Keratinocyte (primary cell): ENCODE results near the gene TBC1D3. TPM values are rescaled to one million over a fixed set of nuclear protein-coding genes. Genes with fewer than 3 reads are reported as not detected.
"Not testable (repeated sequence)": the region's sequence is repeated elsewhere in the genome, so short reads cannot be mapped to it uniquely, and the experiment has no call there.

Experiments
- DNase-seq: peaks from one replicate; pipeline ENCODE4 v3.0.0-alpha.2; 2011; ENCODE audit warnings: low read depth, missing footprints, low spot score
- FAIRE-seq: peaks from 2 replicates; lab custom pipeline; 2011; peaks lifted over from hg19 to GRCh38; lab: Jason Lieb, UNC
- H2AFZ ChIP-seq: 2 replicates; pipeline ENCODE4 v1.6.0; 2012; ENCODE audit warnings: low read length, control low read depth, inconsistent platforms; ENCODE audit not compliant: control insufficient read depth
- H3K27ac ChIP-seq: 2 replicates; pipeline ENCODE4 v1.5.1; 2011; ENCODE audit warnings: low read length; ENCODE audit not compliant: control insufficient read depth, insufficient read depth
- H3K27me3 ChIP-seq: 3 replicates; pipeline ENCODE4 v1.6.0; 2011; ENCODE audit warnings: low read length; ENCODE audit not compliant: control insufficient read depth, insufficient read depth; ENCODE audit errors: extremely low read depth
- H3K36me3 ChIP-seq, 2 experiments: 2 replicates in 1 of 2; 3 replicates in 1 of 2; pipeline ENCODE4 v1.5.1; 2011; ENCODE audit warnings: low read length in 2 of 2, mild to moderate bottlenecking in 1 of 2; ENCODE audit not compliant: control insufficient read depth in 2 of 2, insufficient read depth in 2 of 2; ENCODE audit errors: extremely low read depth in 1 of 2
- H3K4me1 ChIP-seq: 3 replicates; pipeline ENCODE4 v1.5.1; 2011; ENCODE audit warnings: low read length; ENCODE audit not compliant: control insufficient read depth, insufficient read depth; ENCODE audit errors: extremely low read depth
- H3K4me2 ChIP-seq: 3 replicates; pipeline ENCODE4 v1.6.0; 2011; ENCODE audit warnings: low read depth, low read length; ENCODE audit not compliant: control insufficient read depth, insufficient read depth; ENCODE audit errors: extremely low read depth
- H3K4me3 ChIP-seq, 3 experiments: fragments of 200-600 bp in 1 of 3; sonication (generic) in 1 of 3; 2 replicates in 2 of 3; 3 replicates in 1 of 3; pipeline ENCODE4 v1.5.1; 2011 to 2016; ENCODE audit warnings: low read length in 3 of 3, mild to moderate bottlenecking in 3 of 3, control low read depth in 2 of 3, inconsistent platforms in 1 of 3, low read depth in 1 of 3, mixed read lengths in 1 of 3, mixed run types in 1 of 3, moderate library complexity in 1 of 3; ENCODE audit not compliant: control insufficient read depth in 2 of 3, insufficient read depth in 2 of 3; ENCODE audit errors: extremely low read depth in 1 of 3
- H3K79me2 ChIP-seq: 2 replicates; pipeline ENCODE4 v1.6.0; 2012; ENCODE audit warnings: low read length; ENCODE audit not compliant: control insufficient read depth, insufficient read depth
- H3K9ac ChIP-seq: 3 replicates; pipeline ENCODE4 v1.6.0; 2011; ENCODE audit warnings: low read length; ENCODE audit not compliant: control insufficient read depth, insufficient read depth; ENCODE audit errors: extremely low read depth
- H3K9me1 ChIP-seq: 3 replicates; pipeline ENCODE4 v1.6.0; 2011; ENCODE audit warnings: low read length; ENCODE audit not compliant: control insufficient read depth, insufficient read depth; ENCODE audit errors: extremely low read depth
- H3K9me3 ChIP-seq: 2 replicates; pipeline ENCODE4 v1.5.1; 2012; ENCODE audit warnings: low read depth, low read length; ENCODE audit not compliant: control insufficient read depth
- H4K20me1 ChIP-seq: 3 replicates; pipeline ENCODE4 v1.6.0; 2011; ENCODE audit warnings: low read length; ENCODE audit not compliant: control insufficient read depth, insufficient read depth; ENCODE audit errors: extremely low read depth
- dilution Hi-C: fragments of 300-500 bp; cut with MboI; formaldehyde crosslinking; loops from one replicate; pipeline ENCODE4 v1.7.0; 2020; ENCODE audit warnings: low sequenced_read_pairs; ENCODE audit not compliant: extremely low pct_ligation_motif_present
- polyA plus RNA-seq, 5 experiments: library from polyadenylated mRNA; depleted of rRNA in 3 of 5; stranded (reverse) in 3 of 5; stranded (forward) in 1 of 5; unstranded in 1 of 5; fragments of >200 nt; gene quantifications; 1 replicate in 1 of 5; 2 replicates in 3 of 5; 3 replicates in 1 of 5; pipeline versions ENCODE4 v1.2.1 to v1.2.3, GENCODE V29; 2011 to 2012; ENCODE audit warnings: missing spikeins in 2 of 5, low read depth in 1 of 5, low replicate concordance in 1 of 5
- small RNA-seq, 3 experiments: library from RNA; depleted of rRNA; stranded (forward); fragments of <200 nt; gene quantifications; one replicate each; pipeline ENCODE3, GENCODE V24; 2012; ENCODE audit warnings: low read depth in 3 of 3, low replicate concordance in 1 of 3; ENCODE audit not compliant: insufficient read length in 3 of 3

The TBC1D3 gene
- polyA plus RNA-seq, 1 donor (not counting 4 experiments of a cell fraction or from before 2014, with no cell fraction given) = not detected

DNA sequence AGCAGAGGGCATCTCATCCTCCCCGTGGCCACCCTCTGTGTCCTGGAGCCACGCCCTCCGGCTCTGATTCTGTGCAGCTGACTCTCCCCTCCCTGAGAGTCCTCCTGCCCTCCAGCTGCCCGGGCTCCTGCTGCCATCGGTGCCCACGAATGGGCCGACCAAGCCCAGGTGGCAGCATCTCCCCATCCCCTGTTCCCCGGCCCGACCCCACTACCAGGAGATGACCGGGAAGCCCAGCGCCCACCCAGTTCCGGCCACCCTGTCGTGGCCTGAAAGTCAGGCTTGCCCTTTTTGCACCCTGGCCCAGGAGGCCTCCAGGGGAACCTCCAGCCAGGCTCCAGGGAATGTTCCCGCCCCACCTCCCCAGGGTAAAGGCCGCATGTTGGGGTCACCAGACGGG is 57.5 kb downstream of the TBC1D3 start:
- H2AFZ ChIP-seq, DNase-seq, H3K27me3 ChIP-seq, H4K20me1 ChIP-seq, dilution Hi-C loops, H3K9me3 ChIP-seq, H3K36me3 ChIP-seq, H3K4me3 ChIP-seq, H3K9ac ChIP-seq, H3K4me2 ChIP-seq, H3K79me2 ChIP-seq, H3K4me1 ChIP-seq, FAIRE-seq, H3K27ac ChIP-seq, H3K9me1 ChIP-seq: not testable (repeated sequence)

Small RNAs within 50 kb of the gene (small RNA-seq; reads per million reads assigned to genes)
- gene RF00019 = 0 reads per million in 3 experiments
- 0 reads per million in 3 experiments for gene RNA5SP526

Other genes starting within 250 kb of the TBC1D3 start
- 4.6 to 11.1 TPM (median 7.0 TPM) in 3 replicates for gene TBC1D3L, start 203.5 kb downstream of the TBC1D3 start, polyA plus RNA-seq
- 0.02 to 0.09 TPM (median 0.03 TPM) in 3 replicates for gene TBC1D3D, start 188.6 kb downstream of the TBC1D3 start, polyA plus RNA-seq
- not detected in 3 replicates for gene TBC1D3C, start 123.9 kb downstream of the TBC1D3 start, polyA plus RNA-seq
- gene TBC1D3E, start 64.6 kb downstream of the TBC1D3 start, polyA plus RNA-seq = not detected in 3 replicates
- gene MRPL45, start 104.6 kb upstream of the TBC1D3 start, polyA plus RNA-seq = 47.4 to 64.9 TPM (median 53.3 TPM) in 3 replicates
- 0.01 TPM in 2 of 3 replicates, not detected in the other for gene GPR179, start 151.4 kb upstream of the TBC1D3 start, polyA plus RNA-seq
- 7.5 to 9.2 TPM (median 7.9 TPM) in 3 replicates for gene SOCS7, start 159.3 kb upstream of the TBC1D3 start, polyA plus RNA-seq
- gene ARHGAP23, start 235.9 kb upstream of the TBC1D3 start, polyA plus RNA-seq = 6.0 to 12.3 TPM (median 6.1 TPM) in 3 replicates